Smooth muscle cell of trachea (primary cell): ENCODE data around the gene IRGC. TPM values are rescaled to one million over a fixed set of nuclear protein-coding genes. Genes with fewer than 3 reads are reported as not detected.

Experiments
- total RNA-seq: library from RNA; depleted of rRNA; stranded (reverse); fragments of >200 nt; gene quantifications from 2 replicates; pipeline ENCODE4 v1.2.1, GENCODE V29; 2014

IRGC gene, protein sequence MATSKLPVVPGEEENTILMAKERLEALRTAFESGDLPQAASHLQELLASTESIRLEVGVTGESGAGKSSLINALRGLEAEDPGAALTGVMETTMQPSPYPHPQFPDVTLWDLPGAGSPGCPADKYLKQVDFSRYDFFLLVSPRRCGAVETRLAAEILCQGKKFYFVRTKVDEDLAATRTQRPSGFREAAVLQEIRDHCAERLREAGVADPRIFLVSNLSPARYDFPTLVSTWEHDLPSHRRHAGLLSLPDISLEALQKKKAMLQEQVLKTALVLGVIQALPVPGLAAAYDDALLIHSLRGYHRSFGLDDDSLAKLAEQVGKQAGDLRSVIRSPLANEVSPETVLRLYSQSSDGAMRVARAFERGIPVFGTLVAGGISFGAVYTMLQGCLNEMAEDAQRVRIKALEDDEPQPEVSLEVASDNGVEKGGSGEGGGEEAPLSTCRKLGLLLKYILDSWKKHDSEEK
- total RNA-seq = under 0.01 TPM in 1 of 2 replicates, not detected in the other

GRCh38 chr19:43715776-43716175 is at the start of gene IRGC:
IRGC (plus strand) TSS chr19:43716076; CDS start chr19:43718559, 2,483 bp downstream.

DNA sequence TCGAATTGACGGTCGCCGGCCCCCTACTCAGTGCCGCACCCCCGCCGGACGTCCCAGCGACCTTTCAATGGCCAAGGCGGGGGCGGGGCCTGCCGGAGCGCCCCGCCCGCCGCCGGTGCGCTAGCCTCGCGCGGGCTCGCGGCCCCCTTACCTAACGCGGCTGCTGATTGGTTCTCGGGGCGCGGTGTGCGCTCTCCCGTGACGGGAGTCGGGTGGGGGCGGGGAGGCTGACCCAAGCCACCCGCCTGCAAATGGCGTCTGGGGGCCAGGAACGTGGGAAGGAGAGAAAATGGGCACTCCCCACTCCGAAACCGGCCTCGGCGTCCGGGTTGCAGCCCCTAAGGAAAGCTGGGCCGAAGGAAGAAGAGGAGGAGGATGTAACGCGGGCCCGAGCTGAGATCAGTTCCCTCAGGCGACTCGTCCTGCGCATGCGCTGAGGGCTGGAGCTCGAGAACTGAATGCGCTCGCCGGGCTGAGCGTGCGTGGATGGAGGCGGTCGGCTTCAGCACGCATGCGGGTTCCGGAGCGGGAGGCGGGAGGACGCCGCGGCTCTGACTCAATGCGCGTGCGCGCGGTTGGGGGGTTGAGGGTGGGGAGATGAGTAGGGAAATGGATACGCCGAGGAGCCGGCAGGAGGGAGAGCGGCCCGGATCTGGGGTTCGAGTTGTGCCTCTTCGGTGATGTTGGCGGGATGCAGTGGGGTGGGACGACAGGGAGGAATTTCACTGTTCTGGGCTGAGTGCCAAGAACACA is 38.8 kb downstream of the IRGC start, which contains the start of gene SMG9:
Gene SMG9 (minus strand): TSS at position 460 of the 753 bp plus-strand sequence. CDS start 4,221 bp downstream, outside the sequence.

Other genes starting within 250 kb of the IRGC start
- 22.7 and 36.1 TPM in 2 replicates for gene PHLDB3, start 211.3 kb upstream of the IRGC start, total RNA-seq
- gene ETHE1, start 188.9 kb upstream of the IRGC start, total RNA-seq = 118 and 122 TPM in 2 replicates
- gene ZNF575, start 182.9 kb upstream of the IRGC start, total RNA-seq = 0.29 and 0.66 TPM in 2 replicates
- 13.9 and 21.7 TPM in 2 replicates for gene XRCC1, start 140.5 kb upstream of the IRGC start, total RNA-seq
- 2.0 and 8.1 TPM in 2 replicates for gene PINLYP, start 140.3 kb upstream of the IRGC start, total RNA-seq
- gene IRGQ, start 119.9 kb upstream of the IRGC start, total RNA-seq = 11.4 and 11.8 TPM in 2 replicates
- 9.3 and 13.4 TPM in 2 replicates for gene ZNF576, start 119.5 kb upstream of the IRGC start, total RNA-seq
- 0.17 TPM in 1 of 2 replicates, not detected in the other for gene SRRM5, start 104.0 kb upstream of the IRGC start, total RNA-seq
- gene ZNF428, start 96.4 kb upstream of the IRGC start, total RNA-seq = 27.8 and 50.4 TPM in 2 replicates
- 3.8 and 11.6 TPM in 2 replicates for gene CADM4, start 76.2 kb upstream of the IRGC start, total RNA-seq
- gene PLAUR, start 45.9 kb upstream of the IRGC start, total RNA-seq = 62.7 and 90.9 TPM in 2 replicates
- 8.6 and 9.3 TPM in 2 replicates for gene SMG9, start 38.9 kb downstream of the IRGC start, total RNA-seq
- 1.0 and 2.6 TPM in 2 replicates for gene KCNN4, start 64.9 kb downstream of the IRGC start, total RNA-seq
- gene LYPD5, start 86.4 kb downstream of the IRGC start, total RNA-seq = 1.7 TPM in 1 of 2 replicates, not detected in the other
- 12.6 and 16.6 TPM in 2 replicates for gene ZNF283, start 111.2 kb downstream of the IRGC start, total RNA-seq
- gene ZNF404, start 167.9 kb downstream of the IRGC start, total RNA-seq = 4.5 and 6.1 TPM in 2 replicates
- gene ZNF45, start 219.2 kb downstream of the IRGC start, total RNA-seq = 18.8 and 22.7 TPM in 2 replicates
- gene ZNF221, start 235.2 kb downstream of the IRGC start, total RNA-seq = 12.9 and 20.5 TPM in 2 replicates